Trophoblast cell (in vitro differentiated cells and primary cell): ENCODE data around the gene BICD2.

Experiments
- DNase-seq, 2 donors: peaks; one replicate each; pipeline ENCODE4 v3.0.0-alpha.2; 2016
- H2AFZ ChIP-seq: 2 replicates; pipeline ENCODE4 v1.6.1; 2013; ENCODE audit warnings: low read length, moderate library complexity, mild to moderate bottlenecking; ENCODE audit not compliant: insufficient read depth, poor library complexity
- H2AK5ac ChIP-seq: 2 replicates; pipeline ENCODE4 v1.6.1; 2013; ENCODE audit warnings: mild to moderate bottlenecking, low read length
- H2BK120ac ChIP-seq: 2 replicates; pipeline ENCODE4 v1.6.1; 2013; ENCODE audit warnings: low read length, mild to moderate bottlenecking, moderate library complexity; ENCODE audit not compliant: insufficient read depth, poor library complexity
- H2BK12ac ChIP-seq: 2 replicates; pipeline ENCODE4 v1.6.1; 2013; ENCODE audit warnings: mild to moderate bottlenecking, low read length, moderate library complexity
- H2BK5ac ChIP-seq: 2 replicates; pipeline ENCODE4 v1.6.1; 2013; ENCODE audit warnings: low read length, low read depth, moderate library complexity, mild to moderate bottlenecking; ENCODE audit not compliant: poor library complexity
- H3K14ac ChIP-seq: 2 replicates; pipeline ENCODE4 v1.6.1; 2013; ENCODE audit warnings: mild to moderate bottlenecking, low read length
- H3K18ac ChIP-seq: 2 replicates; pipeline ENCODE4 v1.6.1; 2013; ENCODE audit warnings: mild to moderate bottlenecking, low read length
- H3K23ac ChIP-seq: 2 replicates; pipeline ENCODE4 v1.6.1; 2013; ENCODE audit warnings: low read length
- H3K27ac ChIP-seq: 2 replicates; pipeline ENCODE4 v1.5.1; 2013; ENCODE audit warnings: low read depth, mild to moderate bottlenecking, inconsistent platforms, low read length, moderate library complexity
- H3K27me3 ChIP-seq: 2 replicates; pipeline ENCODE4 v1.6.1; 2013; ENCODE audit warnings: inconsistent platforms, mild to moderate bottlenecking, low read length, moderate library complexity; ENCODE audit not compliant: insufficient read depth
- H3K36me3 ChIP-seq, 2 experiments: 1 replicate in 1 of 2; 2 replicates in 1 of 2; pipeline ENCODE4 v1.6.1; 2013; ENCODE audit warnings: low read length in 2 of 2, mild to moderate bottlenecking in 2 of 2, moderate library complexity in 1 of 2; ENCODE audit not compliant: insufficient read depth in 2 of 2, control insufficient read depth in 1 of 2
- H3K4ac ChIP-seq: 2 replicates; pipeline ENCODE4 v1.6.1; 2013; ENCODE audit warnings: low read depth, mild to moderate bottlenecking, low read length, moderate library complexity
- H3K4me1 ChIP-seq, 2 experiments: 1 replicate in 1 of 2; 2 replicates in 1 of 2; pipeline ENCODE4 v1.6.1; 2013; ENCODE audit warnings: low read length in 2 of 2, mild to moderate bottlenecking in 2 of 2, moderate library complexity in 1 of 2; ENCODE audit not compliant: insufficient read depth in 2 of 2, control insufficient read depth in 1 of 2
- H3K4me2 ChIP-seq: 2 replicates; pipeline ENCODE4 v1.6.1; 2013; ENCODE audit warnings: inconsistent platforms, mild to moderate bottlenecking, low read length, moderate library complexity
- H3K4me3 ChIP-seq: 2 replicates; pipeline ENCODE4 v1.5.1; 2013; ENCODE audit warnings: mild to moderate bottlenecking, low read depth, low read length, inconsistent platforms
- H3K79me1 ChIP-seq: one replicate; pipeline ENCODE4 v1.6.1; 2013; ENCODE audit warnings: low read length
- H3K79me2 ChIP-seq: 2 replicates; pipeline ENCODE4 v1.6.1; 2013; ENCODE audit warnings: low read length, mild to moderate bottlenecking; ENCODE audit not compliant: control insufficient read depth, insufficient read depth, poor library complexity
- H3K9ac ChIP-seq: 2 replicates; pipeline ENCODE4 v1.6.1; 2013; ENCODE audit warnings: mild to moderate bottlenecking, low read length
- H3K9me3 ChIP-seq: 2 replicates; pipeline ENCODE4 v1.6.1; 2013; ENCODE audit warnings: low read depth, mild to moderate bottlenecking, control low read depth, inconsistent platforms, low read length; ENCODE audit not compliant: insufficient read depth
- H4K12ac ChIP-seq: 2 replicates; pipeline ENCODE4 v1.6.1; 2013; ENCODE audit warnings: low read depth, mild to moderate bottlenecking, low read length, moderate library complexity
- H4K8ac ChIP-seq: 2 replicates; pipeline ENCODE4 v1.6.1; 2013; ENCODE audit warnings: low read depth, mild to moderate bottlenecking, low read length, moderate library complexity
- H4K91ac ChIP-seq: one replicate; pipeline ENCODE4 v1.6.1; 2013; ENCODE audit warnings: low read depth, mild to moderate bottlenecking, low read length, moderate library complexity
- WGBS: extraction: QIAGEN DNeasy Blood & Tissue Kit; methylation state at CpG from one replicate; pipeline ENCODE4 v1.1.7; 2013; ENCODE audit warnings: missing lambda C conversion rate; ENCODE audit not compliant: insufficient read length, insufficient coverage; ENCODE audit errors: extremely low coverage; 5-methylcytosine and 5-hydroxymethylcytosine counted together

The BICD2 gene

GRCh38 chr9:92718086-92719001 is 46.3 kb downstream of the BICD2 start:
- no peak overlapping the region for H3K14ac ChIP-seq
- H2AFZ ChIP-seq = no peak overlapping the region
- no peak overlapping the region for H2BK12ac ChIP-seq
- no peak overlapping the region for H3K4me3 ChIP-seq
- H4K12ac ChIP-seq = no peak overlapping the region
- no peak overlapping the region for H3K9ac ChIP-seq
- H3K4ac ChIP-seq = no peak overlapping the region
- no peak for DNase-seq
- H3K9me3 ChIP-seq = peaks cover 5% of the 10 kb centered on the region
- H4K91ac ChIP-seq = no peak overlapping the region
- WGBS = no CpG with 5 or more reads among the region's 40 CpGs
- no peak overlapping the region for H2BK120ac ChIP-seq
- H3K4me1 ChIP-seq = peaks cover 6 to 9% of the 10 kb centered on the region in 2 experiments
- no peak overlapping the region for H3K23ac ChIP-seq
- no peak overlapping the region for H2BK5ac ChIP-seq
- H3K27me3 ChIP-seq = no peaks in the 10 kb centered on the region
- no peak overlapping the region for H4K8ac ChIP-seq
- H3K79me1 ChIP-seq = peaks cover 2% of the 10 kb centered on the region
- no peak overlapping the region for H3K27ac ChIP-seq
- H3K18ac ChIP-seq = no peak overlapping the region
- no peaks in the 10 kb centered on the region for H3K79me2 ChIP-seq
- H3K36me3 ChIP-seq = peaks cover 88 to 90% of the 10 kb centered on the region in 2 experiments
- no peak overlapping the region for H3K4me2 ChIP-seq
- H2AK5ac ChIP-seq = no peak overlapping the region

DNA sequence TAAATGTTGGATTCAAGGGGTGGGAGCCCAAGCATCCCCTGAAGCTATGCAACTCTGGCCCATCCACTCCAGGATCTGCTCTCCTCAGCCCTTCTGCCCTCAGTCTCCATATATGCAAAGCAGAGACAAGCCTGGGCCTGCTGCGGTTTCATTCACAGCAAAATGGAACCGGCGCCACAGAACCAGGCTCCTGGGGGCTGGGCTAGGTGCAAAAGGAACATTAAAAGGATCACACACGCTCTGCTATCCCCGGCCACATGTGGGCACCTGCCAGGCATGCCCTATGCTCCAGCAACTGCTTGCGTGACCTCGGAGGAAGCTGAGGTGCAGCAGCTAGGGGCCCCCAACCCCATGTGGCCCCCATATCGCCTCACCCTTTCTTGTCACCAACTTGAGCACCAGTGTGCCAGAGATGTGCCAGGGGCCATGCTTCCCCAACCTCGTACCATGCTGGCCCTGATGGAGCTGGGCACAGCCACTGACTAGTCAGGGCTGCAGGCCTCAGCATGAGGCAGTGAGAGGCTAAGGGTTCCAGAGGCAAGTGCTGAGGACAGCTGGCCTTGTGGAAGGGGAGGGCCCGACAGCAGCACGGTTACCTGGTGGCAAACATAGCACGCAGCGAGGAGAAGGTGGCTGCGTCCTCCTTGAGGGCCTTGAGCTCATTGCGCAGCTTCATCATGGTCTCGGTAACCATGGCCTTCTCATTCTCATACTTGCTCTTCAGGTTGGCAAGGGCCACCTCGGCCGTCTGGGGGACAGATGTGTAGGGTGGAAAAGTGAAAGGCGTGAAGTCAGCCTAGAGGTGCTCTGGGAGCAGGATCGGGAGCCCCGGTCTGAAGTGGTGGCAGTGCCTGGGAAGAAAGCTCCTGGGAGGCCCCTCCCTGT is 47.2 kb downstream of the BICD2 start:
- Histone ChIP-seq H3K9ac (no peak overlapping the region), H3K4me2 (no peak overlapping the region), H3K79me1 (no peaks in the 10 kb centered on the region), H4K8ac (no peak overlapping the region), H2BK5ac (no peak overlapping the region), H3K18ac (no peak overlapping the region), H2BK12ac (no peak overlapping the region), H4K91ac (no peak overlapping the region), H3K36me3 (peaks cover 90 to 94% of the 10 kb centered on the region in 2 experiments), H2AFZ (no peak overlapping the region), H3K27ac (no peak overlapping the region), H3K27me3 (no peaks in the 10 kb centered on the region), H3K4ac (no peak overlapping the region), H3K4me1 (no peaks in the 10 kb centered on the region), H3K23ac (no peak overlapping the region), H2BK120ac (no peak overlapping the region), H3K14ac (no peak overlapping the region), H2AK5ac (no peak overlapping the region), H4K12ac (no peak overlapping the region), H3K79me2 (no peaks in the 10 kb centered on the region), H3K4me3 (peak overlapping the region; percentile 25), H3K9me3 (peaks cover 5% of the 10 kb centered on the region)
- DNase-seq = no peak
- no CpG with 5 or more reads among the region's 21 CpGs for WGBS

DNA sequence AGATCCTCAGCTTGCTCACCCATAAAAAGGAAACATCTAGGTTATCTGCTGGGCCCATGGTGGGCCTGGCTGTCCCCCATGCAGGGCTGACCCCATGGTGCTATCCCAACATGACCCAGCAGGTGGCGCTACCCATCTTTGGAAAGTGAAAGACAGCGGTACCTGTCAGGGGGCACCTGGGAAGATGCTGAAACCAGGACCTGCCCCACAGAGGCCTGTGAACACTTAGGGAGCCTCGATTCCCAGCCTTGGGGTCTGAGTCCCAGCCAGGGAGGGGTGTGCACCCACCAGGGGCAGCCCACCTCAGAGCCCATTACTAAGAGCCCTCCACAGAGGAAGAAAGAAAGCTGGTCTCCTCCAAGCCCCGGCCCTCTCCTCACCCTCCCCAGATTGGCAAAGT is 48.1 kb downstream of the BICD2 start:
- no peak overlapping the region for H2BK5ac ChIP-seq
- no peak overlapping the region for H3K27ac ChIP-seq
- no peak overlapping the region for H2BK12ac ChIP-seq
- H3K14ac ChIP-seq = no peak overlapping the region
- H3K9ac ChIP-seq = no peak overlapping the region
- H3K18ac ChIP-seq = no peak overlapping the region
- H3K79me2 ChIP-seq = no peaks in the 10 kb centered on the region
- H3K4me2 ChIP-seq = no peak overlapping the region
- H3K4ac ChIP-seq = no peak overlapping the region
- no peak overlapping the region for H3K23ac ChIP-seq
- no peaks in the 10 kb centered on the region for H3K27me3 ChIP-seq
- no peak overlapping the region for H3K4me3 ChIP-seq
- H4K12ac ChIP-seq = no peak overlapping the region
- no peak overlapping the region for H2AK5ac ChIP-seq
- H3K36me3 ChIP-seq = peaks cover 86 to 89% of the 10 kb centered on the region in 2 experiments
- H2BK120ac ChIP-seq = no peak overlapping the region
- no peak overlapping the region for H4K91ac ChIP-seq
- peak; percentile 62 to 90 for DNase-seq
- H4K8ac ChIP-seq = no peak overlapping the region
- H3K79me1 ChIP-seq = no peaks in the 10 kb centered on the region
- peaks cover 5% of the 10 kb centered on the region for H3K9me3 ChIP-seq
- WGBS = no CpG with 5 or more reads among the region's 4 CpGs
- H2AFZ ChIP-seq = no peak overlapping the region
- H3K4me1 ChIP-seq = no peaks in the 10 kb centered on the region

- Histone ChIP-seq H3K79me2 (no peaks in the 10 kb centered on the region), H3K4me2 (no peak overlapping the region), H3K14ac (no peak overlapping the region), H3K23ac (no peak overlapping the region), H2BK5ac (no peak overlapping the region), H3K4ac (no peak overlapping the region), H2AFZ (no peak overlapping the region), H3K18ac (no peak overlapping the region), H3K36me3 (peaks cover 85 to 90% of the 10 kb centered on the region in 2 experiments), H4K12ac (no peak overlapping the region), H3K9ac (no peak overlapping the region), H3K27me3 (no peaks in the 10 kb centered on the region), H2BK120ac (no peak overlapping the region), H3K27ac (no peak overlapping the region), H3K4me3 (no peak overlapping the region), H2BK12ac (no peak overlapping the region), H2AK5ac (no peak overlapping the region), H3K79me1 (no peaks in the 10 kb centered on the region), H4K8ac (no peak overlapping the region), H3K9me3 (peaks cover 5% of the 10 kb centered on the region), H4K91ac (no peak overlapping the region), H3K4me1 (no peaks in the 10 kb centered on the region)
- DNase-seq = no peak
- WGBS = no CpG with 5 or more reads among the region's 17 CpGs
Observed at GRCh38 chr9:92715488-92716231, 49.0 kb downstream of the BICD2 start.
